Activated T-cell treated with anti-CD3 and anti-CD28 coated beads for 4 hours (primary cell): ENCODE data around the gene KRT37.
"Not testable (repeated sequence)": the region's sequence is repeated elsewhere in the genome, so short reads cannot be mapped to it uniquely, and the experiment has no call there.

ENCODE experiments used
- DNase-seq: peaks from one replicate; pipeline ENCODE4 v3.0.0-alpha.2; 2020

Gene KRT37

DNA sequence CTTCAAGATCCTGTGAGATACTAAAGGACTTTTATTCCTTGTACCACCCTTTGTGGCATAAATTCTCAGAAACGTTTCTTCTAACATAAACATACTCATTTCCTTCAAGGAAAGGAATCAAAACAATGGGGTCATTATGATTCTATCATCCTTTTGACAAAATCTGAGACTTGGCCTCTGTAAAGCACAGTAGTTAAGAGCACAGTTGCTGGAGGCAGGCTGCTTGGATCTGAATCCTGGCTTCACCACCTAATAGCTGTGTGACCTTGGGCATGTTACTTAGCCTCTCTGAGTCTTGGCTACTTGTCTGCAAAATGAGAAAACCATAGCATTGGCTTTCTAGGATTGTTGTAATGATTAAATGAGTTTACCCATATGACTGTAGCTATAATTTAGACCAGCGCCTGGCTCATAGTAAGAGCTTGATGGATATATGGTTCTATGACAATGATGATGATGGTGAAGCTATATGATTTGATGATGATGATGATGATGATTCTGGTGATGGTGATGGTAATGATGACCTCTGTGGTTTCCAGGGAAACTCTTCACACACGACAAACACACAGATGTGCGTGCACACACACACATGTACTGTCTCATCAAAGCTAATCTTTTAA is 20.9 kb downstream of the KRT37 start:
- DNase-seq = no peak

GRCh38 chr17:41402161-41402560 is 22.2 kb downstream of the KRT37 start:
- DNase-seq = no peak

GRCh38 chr17:41396996-41397660 is 27.3 kb downstream of the KRT37 start, which contains the start of gene KRT31:
Gene KRT31 (minus strand): TSS chr17:41397608. CDS start chr17:41397539, 69 bp downstream.
- no peak for DNase-seq

- no peak for DNase-seq
Measured at GRCh38 chr17:41396340-41396739, 28.0 kb downstream of the KRT37 start.

GRCh38 chr17:41395611-41396010 is 28.8 kb downstream of the KRT37 start:
- no peak for DNase-seq

DNA sequence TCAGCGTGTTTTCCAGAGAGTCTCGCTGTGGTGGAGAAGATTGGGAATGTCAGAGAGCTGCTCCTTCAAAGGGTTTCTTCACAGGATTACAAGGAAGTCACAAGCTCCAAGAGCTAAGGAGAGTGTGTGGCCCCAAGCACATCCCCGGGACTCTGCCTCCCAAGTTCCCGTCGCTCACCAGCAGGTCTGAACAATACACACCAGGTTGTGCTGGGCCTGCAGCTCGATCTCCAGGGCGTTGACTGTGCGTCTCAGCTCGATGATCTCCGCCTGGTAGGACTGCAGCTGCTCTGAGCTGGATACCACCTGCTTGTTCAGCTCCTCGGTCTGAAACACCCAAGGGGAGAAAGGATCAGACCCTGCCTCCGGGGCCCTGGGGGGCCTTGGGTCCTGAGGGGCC is 29.3 kb downstream of the KRT37 start:
- DNase-seq = not testable (repeated sequence)

DNA sequence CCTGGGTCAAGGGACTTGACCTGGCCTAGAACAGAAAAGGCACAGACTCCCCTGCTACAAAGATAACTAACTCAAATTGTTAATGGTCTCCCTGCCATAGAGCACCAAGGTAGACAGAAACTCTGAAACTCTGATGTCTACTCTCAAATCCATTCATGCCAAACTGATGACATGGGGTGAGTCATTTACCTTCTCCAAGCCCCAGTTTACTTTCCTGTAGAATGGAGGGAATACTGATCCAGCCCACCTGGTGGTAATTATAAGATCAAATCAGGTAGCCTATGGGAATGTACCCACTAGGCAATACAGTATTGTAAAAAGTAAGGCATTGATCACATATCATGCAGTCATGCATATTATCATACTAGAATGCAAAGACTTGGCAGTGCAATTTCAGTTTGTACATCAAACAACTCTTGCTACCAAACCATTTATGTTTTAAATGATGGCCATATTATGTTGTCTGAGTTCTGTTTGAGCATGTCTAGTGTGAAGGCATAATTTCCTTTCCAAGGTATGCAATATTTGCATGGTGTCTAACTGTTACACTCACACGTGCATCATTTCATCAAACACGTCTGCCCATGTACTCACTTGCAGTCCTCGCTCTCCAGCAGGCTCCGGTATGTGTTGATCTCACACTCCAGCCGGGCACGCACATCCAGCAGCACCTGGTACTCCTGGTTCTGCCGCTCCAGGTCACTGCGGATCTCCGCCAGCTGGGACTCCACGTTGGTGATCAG is 30.0 kb downstream of the KRT37 start:
- no peak for DNase-seq

DNA sequence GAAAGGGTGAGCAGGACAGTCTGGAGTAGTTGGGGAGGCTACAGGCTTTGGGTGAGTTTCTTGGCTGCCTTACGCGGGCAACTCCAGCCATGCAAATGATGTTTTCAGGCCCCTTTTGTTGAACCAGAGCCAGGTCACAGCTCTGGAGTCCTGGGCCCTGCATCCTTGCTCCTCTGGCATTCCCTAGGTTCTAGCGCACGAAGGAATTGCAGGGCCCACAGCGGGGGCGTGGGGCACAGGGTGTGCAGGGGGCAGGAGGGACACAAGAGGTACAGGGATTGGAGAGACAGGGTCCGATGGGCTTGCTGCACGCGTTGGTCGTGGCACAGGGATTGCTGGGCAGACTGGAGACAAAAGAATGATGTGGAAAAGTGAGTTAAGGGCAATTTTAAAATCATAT is 30.6 kb downstream of the KRT37 start:
- no peak for DNase-seq

GRCh38 chr17:41393294-41393693 is 31.1 kb downstream of the KRT37 start:
- no peak for DNase-seq

- DNase-seq = no peak
Measured at GRCh38 chr17:41392278-41392677, 32.1 kb downstream of the KRT37 start.

DNA sequence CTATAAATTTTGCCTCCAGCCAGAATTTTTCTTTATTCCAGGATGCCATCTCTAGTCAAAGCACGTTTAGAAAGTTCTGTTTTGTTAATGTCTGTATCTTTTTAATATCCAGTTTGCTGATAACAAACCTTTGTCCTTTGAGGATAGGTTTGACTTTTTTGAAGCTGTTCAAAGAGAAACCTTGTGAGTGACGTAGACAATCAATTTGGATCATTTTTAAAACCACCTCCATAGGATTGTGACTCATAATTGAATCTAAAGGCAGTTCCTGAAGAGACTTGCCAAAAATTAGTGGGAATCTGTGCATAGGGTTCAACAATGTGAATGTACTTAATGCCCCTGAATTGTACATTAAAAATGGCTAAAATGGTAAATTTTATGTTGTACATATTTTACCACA is 32.9 kb downstream of the KRT37 start:
- DNase-seq = no peak

DNA sequence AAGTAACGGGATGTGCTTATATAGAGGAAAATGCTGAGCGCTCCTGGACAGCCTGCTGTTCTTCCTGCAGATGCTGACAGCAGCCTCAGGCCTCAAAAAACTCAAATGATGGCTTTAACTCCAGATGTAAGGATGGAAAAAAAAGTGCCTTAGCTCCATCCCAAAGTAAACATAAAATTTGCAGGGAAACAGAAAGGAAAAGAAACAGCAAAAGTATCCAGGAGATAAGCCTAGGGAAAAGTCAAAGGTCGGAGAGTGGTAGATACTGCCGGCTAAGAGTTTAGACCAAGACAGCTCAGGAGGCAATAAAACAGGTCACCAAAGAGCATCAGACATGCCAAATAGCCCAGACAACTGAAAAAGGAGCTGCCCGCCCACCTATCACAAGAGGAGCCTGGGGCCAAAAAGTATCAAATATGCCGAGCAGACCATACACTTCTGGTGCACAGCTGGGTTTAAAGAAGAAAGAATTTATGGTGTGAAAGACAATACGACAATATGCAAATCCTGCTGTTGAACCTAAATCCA is 33.9 kb downstream of the KRT37 start:
- DNase-seq = no peak

DNA sequence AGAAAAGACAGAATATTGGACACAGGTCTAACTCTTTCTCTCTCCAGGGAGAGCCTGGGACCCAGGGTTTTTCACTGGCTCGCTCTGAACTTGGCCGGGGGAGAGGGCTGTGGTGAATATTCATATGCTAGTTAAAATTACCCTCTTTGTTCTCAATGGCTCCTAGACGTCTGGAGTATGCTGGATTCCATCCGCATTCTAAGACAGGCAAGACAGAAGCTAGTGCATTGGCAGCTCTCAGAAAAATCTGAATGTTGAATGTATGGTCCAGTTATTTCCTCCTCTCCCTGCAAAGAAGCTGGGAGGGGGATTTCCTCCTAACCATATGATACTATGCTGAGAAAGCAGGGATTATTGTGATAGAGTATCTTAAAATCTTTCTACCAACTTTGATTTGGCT is 36.7 kb downstream of the KRT37 start:
- no peak for DNase-seq

DNA sequence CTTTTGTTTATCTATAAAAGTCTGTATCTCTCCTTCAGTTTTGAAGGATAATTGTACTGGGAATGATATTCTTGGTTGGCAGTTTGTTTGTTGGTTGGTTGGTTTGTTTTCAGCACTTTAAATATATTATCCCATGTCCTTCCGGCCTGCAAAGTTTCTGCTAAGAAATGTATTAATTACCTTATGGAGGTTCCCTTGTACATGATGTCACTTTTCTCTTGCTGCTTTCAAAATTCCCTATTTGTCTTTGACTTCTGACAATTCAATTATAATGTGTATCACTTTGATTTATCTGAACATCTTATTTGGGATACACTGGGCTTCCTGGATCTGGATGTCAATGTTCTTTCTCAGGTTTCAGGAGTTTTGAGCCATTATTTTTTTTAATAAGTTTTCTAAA is 38.2 kb downstream of the KRT37 start:
- no peak for DNase-seq

- no peak for DNase-seq
Measured at GRCh38 chr17:41383690-41384089, 40.7 kb downstream of the KRT37 start.

GRCh38 chr17:41382394-41382793 is 42.0 kb downstream of the KRT37 start:
- no peak for DNase-seq

DNA sequence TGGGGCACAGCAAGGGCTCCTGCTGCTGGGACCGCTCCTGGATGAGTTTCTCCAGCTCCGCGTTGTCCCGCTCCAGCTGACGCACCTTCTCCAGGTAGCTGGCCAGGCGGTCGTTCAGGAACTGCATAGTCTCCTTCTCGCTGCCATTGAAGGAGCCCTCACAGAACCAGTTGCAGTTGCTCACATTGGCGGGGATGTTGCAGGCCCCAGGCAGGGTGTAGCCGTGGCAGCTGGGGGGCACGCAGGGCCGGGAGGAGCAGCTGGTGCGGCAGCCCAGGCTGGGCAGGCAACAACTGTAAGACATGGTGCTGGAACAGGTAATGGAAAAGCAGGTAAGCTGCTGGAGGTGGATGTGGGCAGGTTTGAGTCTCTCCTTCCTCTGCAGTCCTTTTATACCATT is 42.4 kb downstream of the KRT37 start, which contains the start of gene KRT34:
Gene KRT34 (minus strand): TSS at position 364 of the 400 bp plus-strand sequence. CDS start 60 bp downstream, at position 304.
- not testable (repeated sequence) for DNase-seq

GRCh38 chr17:41380091-41380490 is 44.3 kb downstream of the KRT37 start:
- DNase-seq = not testable (repeated sequence)

DNA sequence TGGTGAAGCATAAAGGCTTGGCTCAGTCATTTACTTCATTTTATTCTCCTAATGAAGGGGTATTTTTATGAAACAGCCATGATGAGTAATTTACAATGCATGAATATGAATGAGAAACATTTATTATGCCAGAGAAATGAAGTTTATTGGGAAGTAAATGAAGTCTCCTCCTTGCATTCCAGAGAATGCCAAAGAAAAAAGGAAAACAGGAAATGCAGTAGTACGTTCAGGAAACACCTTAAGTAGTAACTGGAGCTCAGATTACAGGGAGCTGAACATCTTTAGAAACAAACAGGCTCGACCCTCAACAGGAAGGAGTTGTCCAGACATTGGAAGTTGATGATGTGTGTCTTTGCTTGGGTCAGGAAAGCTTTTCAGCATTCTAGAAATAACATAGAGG is 46.8 kb downstream of the KRT37 start:
- no peak for DNase-seq
